GM19099 (cell line): ENCODE data around the gene HPCA.

Experiments
- POLR2A ChIP-seq: IDR thresholded peaks from 3 replicates; pipeline ENCODE4 v1.6.1; 2011; ENCODE audit warnings: low read depth; ENCODE audit not compliant: insufficient read length; ENCODE audit errors: extremely low read depth

HPCA gene

DNA sequence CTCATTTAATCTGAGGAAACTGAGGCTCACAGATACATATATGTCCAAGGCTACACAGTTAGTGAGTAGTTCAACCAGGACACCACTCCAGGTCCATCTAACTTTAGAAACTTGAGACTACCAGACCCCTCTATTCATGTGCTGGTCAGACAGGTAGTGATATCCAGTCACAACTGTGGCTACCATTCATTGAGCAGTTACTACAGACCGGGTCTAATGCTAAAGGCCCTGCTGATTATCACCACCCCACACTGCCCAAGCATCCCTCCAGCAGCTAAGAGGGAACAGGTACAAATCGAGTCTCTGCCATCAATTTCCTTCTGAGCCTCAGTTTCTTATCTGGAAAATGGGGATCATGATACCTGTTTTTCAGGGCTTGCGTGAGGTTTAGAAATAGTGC lies 5.3 kb downstream of the HPCA start:
- TF ChIP-seq POLR2A, result no peak

DNA sequence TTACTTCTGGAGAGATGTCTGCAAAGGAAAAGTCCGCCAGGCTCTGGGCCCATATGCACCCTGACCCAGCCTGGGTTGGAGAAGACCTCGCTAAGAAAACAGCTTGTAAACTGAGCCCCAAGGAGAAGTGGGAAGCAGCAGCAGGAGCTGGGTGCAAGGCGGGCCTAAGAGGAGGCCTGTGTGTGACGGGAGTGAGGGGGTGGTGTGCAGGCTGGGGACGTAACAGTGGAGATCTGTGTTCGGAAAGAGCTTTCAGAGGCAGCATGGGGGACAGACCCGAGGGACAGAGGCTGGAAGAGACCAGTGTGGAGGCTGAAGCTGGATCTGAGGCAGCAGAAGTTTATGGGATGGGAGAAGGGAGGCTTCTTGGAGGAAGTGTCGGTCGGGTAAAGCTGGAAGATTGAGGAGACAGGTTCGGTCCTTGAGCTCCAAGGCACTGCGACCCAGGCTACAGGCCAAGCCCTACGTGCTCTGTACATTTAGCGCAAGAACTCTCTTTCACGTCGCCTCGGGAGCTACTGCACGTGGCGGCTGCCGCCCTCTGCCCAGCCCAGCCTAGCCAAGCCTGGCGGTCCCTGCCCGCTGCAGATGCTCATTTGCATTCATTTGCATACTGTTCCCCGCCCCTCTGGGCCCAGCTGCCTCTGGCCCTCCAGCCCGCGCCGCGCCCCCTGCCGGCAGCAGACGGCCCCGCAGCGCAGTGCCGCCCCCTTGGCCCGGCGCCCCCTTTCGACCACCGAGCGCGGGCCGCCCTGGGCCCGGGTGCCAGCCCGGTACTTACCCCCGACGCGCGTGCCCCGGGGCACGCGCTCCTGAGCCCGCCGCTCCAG lies 6.3 kb downstream of the HPCA start:
- no peak for TF ChIP-seq POLR2A

DNA sequence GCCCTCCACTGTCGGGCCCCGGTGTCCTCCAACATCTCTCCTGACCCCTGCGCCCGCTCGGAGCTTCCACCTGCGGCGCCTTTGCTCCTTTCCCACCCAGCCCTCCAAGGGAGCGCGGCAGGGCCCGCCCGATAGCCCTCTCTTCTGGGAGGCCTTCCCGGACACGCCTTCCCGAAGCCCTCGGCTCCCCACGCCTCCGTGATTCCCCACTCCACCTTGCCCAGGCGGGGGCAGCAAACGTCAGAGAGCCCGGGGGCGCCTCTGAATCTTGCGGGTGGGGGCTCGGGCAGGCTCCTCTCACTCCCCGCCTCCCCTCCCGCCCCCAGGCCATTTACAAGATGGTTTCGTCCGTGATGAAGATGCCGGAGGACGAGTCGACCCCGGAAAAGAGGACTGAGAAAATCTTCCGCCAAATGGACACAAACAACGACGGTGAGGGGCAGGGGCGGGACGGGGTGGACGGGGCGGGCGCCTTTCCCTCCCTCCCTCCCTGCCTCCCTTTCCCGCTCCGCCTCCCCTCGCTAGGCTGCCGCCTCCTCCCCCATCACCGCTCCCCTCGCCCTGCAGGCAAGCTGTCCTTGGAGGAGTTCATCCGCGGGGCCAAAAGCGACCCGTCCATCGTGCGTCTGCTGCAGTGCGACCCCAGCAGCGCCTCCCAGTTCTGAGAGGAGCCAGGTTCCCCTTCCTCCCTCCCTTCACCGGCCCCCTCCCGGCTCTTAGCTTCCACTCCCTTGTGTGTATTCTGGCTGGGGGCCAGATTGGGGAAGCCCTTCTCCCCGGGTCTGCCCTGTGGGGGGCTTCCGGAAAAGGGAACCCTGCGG lies 7.1 kb downstream of the HPCA start:
- no peak for TF ChIP-seq POLR2A

DNA sequence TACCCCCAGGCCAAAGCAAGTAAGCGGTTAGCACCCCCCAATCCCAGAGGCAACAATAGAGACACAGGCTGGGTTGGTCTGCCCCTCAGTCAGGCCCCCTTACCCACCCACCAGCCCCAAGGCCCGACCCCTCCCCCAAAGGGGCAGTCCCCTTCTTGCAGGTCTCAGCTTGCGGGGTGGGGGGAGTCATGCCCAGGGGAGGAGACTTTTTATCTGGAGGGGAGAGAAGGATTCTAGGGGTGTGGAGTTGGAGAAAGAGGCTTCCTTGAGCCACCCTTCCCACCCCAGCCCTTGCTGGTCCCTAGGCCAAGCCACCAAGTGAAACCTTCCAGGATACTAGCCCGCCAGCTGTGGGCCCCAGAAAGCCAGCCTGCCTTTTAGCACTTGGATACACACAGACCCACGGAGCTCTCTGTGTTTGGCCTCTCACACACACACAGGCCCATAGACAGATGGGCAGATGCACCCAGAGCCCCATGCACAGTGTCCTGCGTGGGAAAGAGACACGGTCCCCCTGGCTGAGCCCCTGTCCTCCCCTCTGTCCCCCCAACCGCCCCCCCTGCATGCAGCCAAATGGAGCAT lies 7.8 kb downstream of the HPCA start:
- no peak for TF ChIP-seq POLR2A

DNA sequence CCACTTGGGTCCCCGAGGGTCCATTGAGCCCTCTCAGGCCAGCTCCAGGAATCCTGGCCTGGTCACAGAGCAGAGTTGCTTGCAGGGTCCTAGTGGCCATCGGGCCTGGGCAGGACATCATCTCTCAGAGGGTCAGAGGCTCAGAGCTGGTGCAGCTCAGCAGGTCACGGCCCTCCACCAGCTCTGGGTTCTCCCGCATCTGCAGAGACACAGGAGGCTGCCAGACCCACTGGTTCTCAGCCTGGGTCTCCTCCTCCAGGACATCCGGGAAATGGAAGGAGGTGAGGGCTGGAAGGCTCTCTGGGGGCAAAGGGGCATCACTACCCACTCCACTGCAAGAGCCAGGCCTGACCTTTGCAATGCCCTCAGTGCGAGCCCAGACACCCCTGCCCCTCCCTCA lies 8.4 kb downstream of the HPCA start:
- no peak for TF ChIP-seq POLR2A

DNA sequence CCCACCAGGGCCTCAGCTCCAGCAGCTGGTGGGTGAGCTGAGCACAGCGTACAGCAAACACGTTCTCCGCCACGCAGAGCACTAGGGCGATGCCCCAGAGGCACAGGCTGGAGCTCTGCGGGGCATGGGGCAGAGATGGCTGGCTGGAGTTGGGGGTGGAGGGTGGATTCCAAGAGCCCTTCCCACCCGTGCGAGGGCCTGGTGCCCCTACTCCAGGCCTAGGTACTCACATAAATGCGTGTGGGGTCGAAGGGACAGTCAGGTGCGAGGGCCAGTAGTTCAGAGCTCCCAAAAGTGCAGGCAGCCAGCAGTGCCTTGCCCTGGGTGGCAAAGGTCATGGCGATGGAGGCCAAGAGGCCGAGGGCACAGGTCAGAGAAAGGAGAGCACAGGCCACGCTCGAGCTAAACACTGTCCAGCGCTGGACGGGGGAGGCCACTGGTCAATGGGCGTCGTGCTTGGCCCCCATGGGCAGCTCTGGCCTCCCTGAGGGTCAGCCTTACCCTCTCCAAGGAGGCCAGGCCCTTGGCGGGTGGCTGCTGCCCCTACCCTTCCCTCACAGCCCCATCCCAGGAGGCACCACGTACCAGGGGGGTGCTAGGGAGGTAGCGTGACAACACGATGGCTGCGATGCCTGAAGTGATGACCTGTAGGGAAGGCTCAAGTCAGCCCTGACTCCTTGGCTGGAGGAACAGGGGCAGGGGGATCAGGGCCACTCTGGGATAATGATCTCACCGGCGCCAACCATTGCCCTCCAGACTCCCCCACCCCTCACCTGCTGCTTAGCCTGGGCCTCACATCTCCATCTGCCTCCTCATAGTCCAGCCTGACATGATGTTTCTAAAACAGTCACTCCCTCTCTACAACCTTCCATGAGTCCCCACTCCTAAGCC lies 9.3 kb downstream of the HPCA start:
- no peak for TF ChIP-seq POLR2A

DNA sequence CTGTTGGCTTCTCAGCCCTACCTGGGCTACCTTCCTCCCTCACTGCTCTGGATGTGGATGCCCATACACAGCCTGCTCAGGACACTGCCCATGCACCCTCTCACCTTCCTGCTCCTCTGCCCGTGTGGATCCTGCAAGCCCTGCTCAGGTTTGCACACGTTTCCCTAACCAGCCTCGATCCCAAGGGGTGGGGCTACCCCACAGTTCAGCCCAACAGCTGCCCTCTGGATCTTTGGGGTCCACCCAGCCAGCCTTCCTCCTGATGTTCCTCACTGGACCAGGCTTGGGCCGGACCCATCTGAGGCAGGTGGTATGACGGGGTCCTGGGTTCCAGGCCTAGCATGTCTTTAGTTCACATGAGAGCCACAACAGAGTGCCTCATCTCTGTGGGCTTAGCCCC lies 10.2 kb downstream of the HPCA start:
- no peak for TF ChIP-seq POLR2A

DNA sequence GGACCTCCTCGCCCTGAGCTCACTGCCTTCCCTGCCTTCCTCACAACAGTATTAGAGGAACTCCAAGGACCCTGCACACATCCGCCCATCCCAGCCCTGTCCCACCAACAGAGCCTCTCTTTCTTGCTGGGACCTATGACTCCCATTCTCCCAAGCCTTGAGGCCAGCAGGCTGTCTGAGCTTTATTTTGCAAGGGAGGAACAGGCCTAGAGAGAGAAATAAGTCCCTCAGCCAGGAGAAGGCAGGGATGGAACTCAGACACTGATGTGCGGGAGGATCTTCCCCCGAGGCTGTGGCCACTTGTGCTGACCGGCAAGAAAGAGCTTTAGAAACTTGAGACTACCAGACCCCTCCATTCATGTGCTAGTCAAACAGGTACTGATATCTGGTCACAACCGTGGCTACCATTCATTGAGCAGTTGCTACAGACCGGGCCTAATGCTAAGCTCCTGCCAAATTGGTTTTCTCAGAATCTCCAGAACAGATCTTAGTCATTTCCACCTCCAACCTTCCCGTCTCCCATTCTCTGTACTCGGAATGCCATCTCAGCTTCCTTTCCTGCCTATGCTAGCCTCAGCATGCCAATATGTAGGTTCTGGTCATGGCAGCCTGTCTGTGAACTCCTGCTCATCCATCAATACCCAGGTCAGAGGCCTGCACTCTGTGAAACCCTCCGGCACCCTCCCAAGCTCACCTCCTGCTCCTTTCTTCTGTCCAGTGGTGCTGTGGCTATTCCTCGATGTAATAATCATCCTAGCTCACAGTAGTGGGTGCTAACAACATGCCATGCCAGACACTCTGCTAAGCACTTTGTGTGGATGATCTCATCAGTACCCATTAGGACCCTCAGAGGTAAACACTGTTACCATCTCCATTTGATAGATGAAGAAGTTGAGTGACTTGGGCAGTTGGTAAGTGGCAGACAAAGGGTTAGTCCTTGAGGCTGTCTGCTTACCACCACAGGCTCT lies 11.1 kb downstream of the HPCA start:
- TF ChIP-seq POLR2A, result no peak

DNA sequence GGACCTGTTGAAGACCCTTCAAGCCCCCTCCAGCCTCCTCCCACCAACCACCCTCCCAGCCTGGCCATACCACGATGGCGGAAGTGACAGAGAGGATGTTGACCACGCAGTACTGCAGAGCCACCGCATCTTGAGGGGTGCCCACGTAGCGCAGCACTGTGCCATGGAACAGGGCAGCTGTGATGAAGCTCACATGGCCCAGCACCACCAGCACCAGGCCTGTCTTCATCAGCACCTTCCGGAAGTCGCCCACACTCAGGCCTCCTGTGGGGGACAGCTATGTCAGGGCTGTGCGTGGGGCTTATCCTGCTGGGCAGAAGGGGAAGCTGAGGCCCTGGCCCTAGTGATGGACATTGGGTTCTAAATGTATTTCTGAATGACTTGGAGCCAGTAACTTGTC lies 11.8 kb downstream of the HPCA start:
- no peak for TF ChIP-seq POLR2A

DNA sequence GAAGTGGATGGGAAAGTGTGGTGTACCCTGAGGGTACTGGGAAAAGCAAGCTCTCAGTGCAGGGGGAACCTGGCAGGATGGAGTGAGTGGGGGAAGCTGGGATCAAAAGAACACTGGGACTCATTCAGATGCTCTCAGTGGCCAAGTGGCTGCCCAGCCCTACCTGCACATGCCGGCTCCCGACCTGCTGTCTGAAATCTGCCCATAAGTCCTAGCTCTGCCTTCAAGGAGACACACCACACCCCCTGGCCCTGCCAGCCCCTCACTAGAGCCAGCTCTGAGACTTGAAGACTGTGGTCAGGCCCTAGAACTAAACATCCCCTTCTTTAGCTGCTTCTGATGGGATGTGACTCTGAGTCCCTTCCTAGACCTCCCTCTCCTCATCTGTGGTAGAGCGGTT lies 12.7 kb downstream of the HPCA start:
- no peak for TF ChIP-seq POLR2A

DNA sequence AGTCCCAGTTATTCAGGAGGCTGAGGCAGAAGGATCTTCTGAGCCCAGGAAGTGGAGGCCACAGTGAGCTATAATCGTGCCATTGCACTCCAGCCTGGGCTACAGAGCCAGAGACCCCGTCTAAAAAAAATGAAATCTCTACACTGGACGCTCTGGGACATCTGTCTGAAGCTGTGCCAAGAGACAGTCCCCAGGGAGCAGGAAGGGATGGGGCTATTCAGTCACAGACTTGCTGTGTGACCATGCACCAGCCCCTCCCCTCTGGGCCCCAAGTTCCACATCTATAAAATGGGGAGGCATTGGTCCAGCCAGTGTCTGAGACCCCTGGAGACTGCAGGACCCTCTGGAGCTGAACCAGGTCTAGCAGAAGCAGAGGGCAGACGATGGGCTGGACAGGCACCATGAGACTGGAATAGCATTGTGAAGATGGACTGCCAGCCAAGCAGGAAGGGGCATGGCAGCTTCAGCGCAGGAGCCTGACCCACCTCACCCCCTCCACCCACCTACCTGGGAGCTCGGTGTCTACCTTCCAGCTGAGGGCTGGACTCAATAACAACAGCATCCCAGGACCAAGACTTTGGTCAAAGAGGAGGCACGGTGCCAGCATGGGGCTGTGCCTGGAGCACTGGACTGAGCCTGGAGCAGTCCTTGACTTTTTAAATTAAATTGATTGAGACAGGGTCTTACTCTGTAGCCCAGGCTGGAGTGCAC lies 13.4 kb downstream of the HPCA start:
- no peak for TF ChIP-seq POLR2A

DNA sequence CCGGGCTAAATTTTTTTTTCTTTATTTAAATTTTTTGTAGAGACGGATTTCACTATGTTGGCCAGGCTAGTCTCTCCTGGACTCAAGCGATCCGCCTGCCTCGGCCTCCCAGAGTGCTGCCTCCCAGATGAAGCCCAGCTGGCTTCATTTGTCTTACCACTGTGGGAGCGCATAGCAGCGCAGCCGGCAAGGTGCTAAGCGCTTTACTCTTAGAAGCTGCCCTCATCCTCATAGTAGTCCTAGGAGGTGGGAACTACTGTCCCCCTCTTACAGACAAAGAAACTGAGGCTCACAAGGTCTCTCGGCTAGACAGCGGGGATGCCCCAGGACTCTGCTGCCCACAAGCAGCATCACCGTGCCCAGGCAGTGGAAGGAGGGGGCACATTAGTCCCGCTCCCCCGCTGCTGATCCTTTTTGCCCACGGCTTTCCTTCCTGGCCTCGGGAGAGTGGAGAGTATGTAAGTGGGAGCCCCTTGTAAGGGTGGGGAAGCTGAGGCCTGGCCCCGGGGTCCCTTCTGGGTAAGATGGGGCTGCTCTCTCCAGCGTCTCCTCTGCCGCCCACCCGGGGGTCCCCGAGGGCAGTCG lies 14.2 kb downstream of the HPCA start:
- TF ChIP-seq POLR2A, result no peak

DNA sequence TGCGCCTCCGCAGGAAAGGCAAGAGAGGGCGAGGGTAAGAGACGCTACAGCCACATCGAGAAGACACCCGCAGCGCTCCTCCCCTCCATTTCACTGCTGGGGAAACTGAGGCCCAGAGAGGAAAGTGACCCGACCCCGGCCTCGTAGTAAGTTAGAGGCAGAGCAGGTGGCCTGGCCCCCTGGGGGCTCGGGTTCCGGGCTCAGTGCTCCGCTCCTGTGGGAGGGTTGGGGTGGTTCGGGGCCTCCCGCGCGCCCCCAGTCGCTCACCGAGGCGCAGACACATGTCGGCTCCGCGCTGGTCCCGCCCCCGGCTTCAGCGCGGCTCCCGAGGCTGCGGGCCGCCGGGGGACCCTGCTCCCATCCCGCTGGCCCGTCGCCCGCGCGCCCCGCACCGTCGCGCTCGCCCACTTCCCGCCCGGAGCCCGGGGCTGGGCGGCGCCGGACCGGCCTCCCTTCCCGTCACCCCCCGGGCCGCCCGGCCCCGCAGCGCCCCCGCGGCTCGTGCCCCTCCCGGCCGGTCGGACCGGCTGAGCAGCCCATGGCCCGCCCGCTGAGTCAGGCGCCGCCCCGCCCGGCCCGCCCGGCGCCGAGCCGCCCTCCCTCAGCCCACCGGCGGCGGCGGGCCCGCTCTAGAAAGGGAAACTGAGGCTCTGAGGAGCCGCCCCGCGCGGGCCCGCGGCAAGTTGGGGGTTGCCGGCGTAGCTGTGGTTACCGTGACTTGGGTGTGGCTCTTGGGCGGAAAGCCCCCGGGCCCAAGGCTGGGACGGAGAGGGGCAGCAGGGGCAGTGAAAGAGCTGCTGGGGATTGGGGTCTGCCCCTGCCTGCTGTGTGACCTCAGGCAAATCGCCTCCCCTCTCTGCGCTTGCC lies 14.9 kb downstream of the HPCA start, which contains the start of gene TMEM54:
TMEM54 (minus strand) TSS at position 434 of the 867 bp plus-strand sequence; CDS start at position 283, 151 bp downstream.
- no peak for TF ChIP-seq POLR2A
